ENCODE results near the gene SLC7A6. TPM values are rescaled to one million over a fixed set of nuclear protein-coding genes. Genes with fewer than 3 reads are reported as not detected.

The SLC7A6 gene
- total RNA-seq, 1 donor from 2014 or later: 71.9 TPM

GRCh38 chr16:68275611-68276191, 11.4 kb downstream of the SLC7A6 start:
- TF ChIP-seq CTCF (IDR thresholded peaks at IDR 0.05; ENCODE audit: insufficient read depth, low read depth, low read length): no peak
- TF ChIP-seq EZH2 (IDR thresholded peaks at IDR 0.05; ENCODE audit: insufficient read depth, low read length): no peak
- Mint-ChIP-seq H3K4me1 (ENCODE audit: low read depth, unreplicated experiment) (peaks cover 9% of the 10 kb centered on the region), H3K4me3 (ENCODE audit: unreplicated experiment) (no peak overlapping the region), H3K36me3 (ENCODE audit: low read depth, unreplicated experiment) (peaks cover 15% of the 10 kb centered on the region), H3K9me3 (ENCODE audit: unreplicated experiment) (no peaks in the 10 kb centered on the region), H3K27ac (ENCODE audit: unreplicated experiment) (no peak overlapping the region), H3K27me3 (ENCODE audit: low read depth, unreplicated experiment) (no peaks in the 10 kb centered on the region)
- Histone ChIP-seq H2AFZ (ENCODE audit: low read depth, low read length) (no peak overlapping the region), H3K4me3 (ENCODE audit: insufficient read depth, low read depth, low read length) (no peak overlapping the region), H3K4me2 (ENCODE audit: low read length) (no peak overlapping the region), H3K79me2 (ENCODE audit: insufficient read depth, low read length) (peaks cover 66% of the 10 kb centered on the region), H3K9me3 (ENCODE audit: insufficient read depth, low read depth, low read length) (no peaks in the 10 kb centered on the region), H3K36me3 (ENCODE audit: insufficient read depth, low read length) (peaks cover 8% of the 10 kb centered on the region), H3K27ac (ENCODE audit: low read depth, low read length) (no peak overlapping the region), H3K27me3 (ENCODE audit: insufficient read depth, low read length) (no peaks in the 10 kb centered on the region), H3K9ac (ENCODE audit: low read length) (no peak overlapping the region), H3K4me1 (ENCODE audit: insufficient read depth, low read length) (no peaks in the 10 kb centered on the region), H4K20me1 (ENCODE audit: insufficient read depth, low read length) (peaks cover 65% of the 10 kb centered on the region)
- DNase-seq (ENCODE audit: low read depth) (no peak), FAIRE-seq (no peak)

GRCh38 chr16:68276223-68276622, 11.9 kb downstream of the SLC7A6 start:
- Mint-ChIP-seq H3K4me3 (ENCODE audit: unreplicated experiment) (no peak overlapping the region), H3K9me3 (ENCODE audit: unreplicated experiment) (no peaks in the 10 kb centered on the region), H3K27ac (ENCODE audit: unreplicated experiment) (no peak overlapping the region), H3K4me1 (ENCODE audit: low read depth, unreplicated experiment) (peaks cover 9% of the 10 kb centered on the region), H3K27me3 (ENCODE audit: low read depth, unreplicated experiment) (no peaks in the 10 kb centered on the region), H3K36me3 (ENCODE audit: low read depth, unreplicated experiment) (peaks cover 14% of the 10 kb centered on the region)
- TF ChIP-seq EZH2 (IDR thresholded peaks at IDR 0.05; ENCODE audit: insufficient read depth, low read length) (no peak), CTCF (IDR thresholded peaks at IDR 0.05; ENCODE audit: insufficient read depth, low read depth, low read length) (no peak)
- no peak for DNase-seq (ENCODE audit: low read depth)
- no peak overlapping the region for H2AFZ ChIP-seq (ENCODE audit: low read depth, low read length)
- H3K4me1 ChIP-seq (ENCODE audit: insufficient read depth, low read length): no peaks in the 10 kb centered on the region
- peaks cover 8% of the 10 kb centered on the region for H3K36me3 ChIP-seq (ENCODE audit: insufficient read depth, low read length)
- H3K79me2 ChIP-seq (ENCODE audit: insufficient read depth, low read length): peaks cover 61% of the 10 kb centered on the region
- FAIRE-seq: no peak
- no peak overlapping the region for H3K9ac ChIP-seq (ENCODE audit: low read length)
- peaks cover 64% of the 10 kb centered on the region for H4K20me1 ChIP-seq (ENCODE audit: insufficient read depth, low read length)
- no peak overlapping the region for H3K4me3 ChIP-seq (ENCODE audit: insufficient read depth, low read depth, low read length)
- no peaks in the 10 kb centered on the region for H3K27me3 ChIP-seq (ENCODE audit: insufficient read depth, low read length)
- no peak overlapping the region for H3K4me2 ChIP-seq (ENCODE audit: low read length)
- H3K9me3 ChIP-seq (ENCODE audit: insufficient read depth, low read depth, low read length): no peaks in the 10 kb centered on the region
- H3K27ac ChIP-seq (ENCODE audit: low read depth, low read length): no peak overlapping the region

GRCh38 chr16:68279726-68280558, 15.6 kb downstream of the SLC7A6 start:
- no peak overlapping the region for H3K4me3 Mint-ChIP-seq (ENCODE audit: unreplicated experiment)
- Histone ChIP-seq H3K4me3 (ENCODE audit: insufficient read depth, low read depth, low read length) (no peak overlapping the region), H3K27me3 (ENCODE audit: insufficient read depth, low read length) (no peaks in the 10 kb centered on the region), H3K79me2 (ENCODE audit: insufficient read depth, low read length) (peaks cover 56% of the 10 kb centered on the region), H3K9ac (ENCODE audit: low read length) (no peak overlapping the region), H4K20me1 (ENCODE audit: insufficient read depth, low read length) (peaks cover 57% of the 10 kb centered on the region), H3K9me3 (ENCODE audit: insufficient read depth, low read depth, low read length) (no peaks in the 10 kb centered on the region), H2AFZ (ENCODE audit: low read depth, low read length) (no peak overlapping the region), H3K4me1 (ENCODE audit: insufficient read depth, low read length) (no peaks in the 10 kb centered on the region), H3K36me3 (ENCODE audit: insufficient read depth, low read length) (peaks cover 13% of the 10 kb centered on the region), H3K27ac (ENCODE audit: low read depth, low read length) (no peak overlapping the region), H3K4me2 (ENCODE audit: low read length) (no peak overlapping the region)
- DNase-seq (ENCODE audit: low read depth): no peak
- H3K36me3 Mint-ChIP-seq (ENCODE audit: low read depth, unreplicated experiment): peaks cover 16% of the 10 kb centered on the region
- H3K4me1 Mint-ChIP-seq (ENCODE audit: low read depth, unreplicated experiment): peaks cover 11% of the 10 kb centered on the region
- no peaks in the 10 kb centered on the region for H3K9me3 Mint-ChIP-seq (ENCODE audit: unreplicated experiment)
- FAIRE-seq: no peak
- H3K27me3 Mint-ChIP-seq (ENCODE audit: low read depth, unreplicated experiment): no peaks in the 10 kb centered on the region
- no peak overlapping the region for H3K27ac Mint-ChIP-seq (ENCODE audit: unreplicated experiment)
- TF ChIP-seq EZH2 (IDR thresholded peaks at IDR 0.05; ENCODE audit: insufficient read depth, low read length): no peak
